Breast epithelium (tissue), 3 donors: Measurements from ENCODE around the gene UPP2.

Source experiments
- POLR2A ChIP-seq: fragments of 450-650 bp; IDR thresholded peaks from one replicate; pipeline ENCODE4 v1.6.1; 2016; ENCODE audit warnings: antibody characterized with exemption, mild to moderate bottlenecking, moderate library complexity
- POLR2AphosphoS5 ChIP-seq, 3 donors: sonication (generic); formaldehyde crosslinking; IDR thresholded peaks; one replicate each; pipeline ENCODE4 v1.6.1; 2017; ENCODE audit warnings: antibody characterized with exemption in 3 of 3
- TF ChIP-seq, protein P1 (sequence below), 3 donors: fragments of 450-650 bp; IDR thresholded peaks; one replicate each; pipeline ENCODE4 v1.5.1; 2016 to 2017; ENCODE audit warnings: antibody characterized with exemption in 3 of 3, mild to moderate bottlenecking in 3 of 3, moderate library complexity in 3 of 3

DNA sequence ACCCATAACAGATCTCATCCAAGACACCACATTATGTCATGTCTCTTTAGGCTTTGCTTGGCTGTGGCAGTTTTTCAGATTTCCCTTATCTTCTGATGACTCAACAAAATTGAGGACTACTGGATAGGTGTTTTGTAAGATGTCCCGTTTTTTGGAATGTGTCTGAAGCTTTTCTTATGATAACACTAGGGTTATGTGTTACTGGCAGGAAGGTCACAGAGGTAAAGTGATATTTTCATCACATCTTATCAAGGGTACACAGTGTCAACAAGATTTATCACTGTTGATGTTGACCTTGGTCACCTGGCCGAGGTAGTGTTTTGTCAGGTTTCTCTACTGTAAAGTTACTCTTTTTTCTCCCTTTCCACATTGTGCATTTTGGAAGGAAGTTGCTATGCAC lies 44.8 kb upstream of the UPP2 start:
- TF ChIP-seq POLR2A = no peak
- TF ChIP-seq, protein P1, sequence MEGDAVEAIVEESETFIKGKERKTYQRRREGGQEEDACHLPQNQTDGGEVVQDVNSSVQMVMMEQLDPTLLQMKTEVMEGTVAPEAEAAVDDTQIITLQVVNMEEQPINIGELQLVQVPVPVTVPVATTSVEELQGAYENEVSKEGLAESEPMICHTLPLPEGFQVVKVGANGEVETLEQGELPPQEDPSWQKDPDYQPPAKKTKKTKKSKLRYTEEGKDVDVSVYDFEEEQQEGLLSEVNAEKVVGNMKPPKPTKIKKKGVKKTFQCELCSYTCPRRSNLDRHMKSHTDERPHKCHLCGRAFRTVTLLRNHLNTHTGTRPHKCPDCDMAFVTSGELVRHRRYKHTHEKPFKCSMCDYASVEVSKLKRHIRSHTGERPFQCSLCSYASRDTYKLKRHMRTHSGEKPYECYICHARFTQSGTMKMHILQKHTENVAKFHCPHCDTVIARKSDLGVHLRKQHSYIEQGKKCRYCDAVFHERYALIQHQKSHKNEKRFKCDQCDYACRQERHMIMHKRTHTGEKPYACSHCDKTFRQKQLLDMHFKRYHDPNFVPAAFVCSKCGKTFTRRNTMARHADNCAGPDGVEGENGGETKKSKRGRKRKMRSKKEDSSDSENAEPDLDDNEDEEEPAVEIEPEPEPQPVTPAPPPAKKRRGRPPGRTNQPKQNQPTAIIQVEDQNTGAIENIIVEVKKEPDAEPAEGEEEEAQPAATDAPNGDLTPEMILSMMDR (IDR thresholded peaks at IDR 0.05) = no peak
- TF ChIP-seq POLR2AphosphoS5 (IDR thresholded peaks at IDR 0.05) = no peak
